Glutamatergic neuron (in vitro differentiated cells): ENCODE measurements around the gene JMJD1C. TPM values are rescaled to one million over a fixed set of nuclear protein-coding genes. Genes with fewer than 3 reads are reported as not detected.

Source experiments
- DNase-seq: peaks from one replicate; pipeline ENCODE4 v3.0.0; 2022
- H3K27ac Mint-ChIP-seq: one replicate; pipeline ENCODE4 v1.8.0; 2020; ENCODE audit warnings: mild to moderate bottlenecking, mixed read lengths, inconsistent platforms; ENCODE audit not compliant: unreplicated experiment
- H3K27me3 Mint-ChIP-seq: one replicate; pipeline ENCODE4 v1.8.0; 2020; ENCODE audit warnings: mild to moderate bottlenecking, moderate library complexity, mixed read lengths, inconsistent platforms; ENCODE audit not compliant: unreplicated experiment
- H3K36me3 Mint-ChIP-seq: one replicate; pipeline ENCODE4 v1.8.0; 2020; ENCODE audit warnings: mild to moderate bottlenecking, mixed read lengths, inconsistent platforms; ENCODE audit not compliant: unreplicated experiment
- H3K4me1 Mint-ChIP-seq: one replicate; pipeline ENCODE4 v1.8.0; 2020; ENCODE audit warnings: mild to moderate bottlenecking, low read depth, mixed read lengths, inconsistent platforms; ENCODE audit not compliant: unreplicated experiment
- H3K4me3 Mint-ChIP-seq: one replicate; pipeline ENCODE4 v1.8.0; 2020; ENCODE audit warnings: mild to moderate bottlenecking, mixed read lengths, inconsistent platforms; ENCODE audit not compliant: unreplicated experiment
- H3K9me3 Mint-ChIP-seq: one replicate; pipeline ENCODE4 v1.8.0; 2020; ENCODE audit warnings: mild to moderate bottlenecking, moderate library complexity, mixed read lengths, inconsistent platforms; ENCODE audit not compliant: unreplicated experiment
- total RNA-seq: library from RNA; stranded (reverse); fragmentation: NEBNext Ultra II Directional; extraction: Animal tissue kit (Norgen Biotek cat#: 25700); gene quantifications from one replicate; pipeline ENCODE4 v1.2.1, GENCODE V29; 2021; ENCODE audit not compliant: unreplicated experiment
- TF ChIP-seq, protein P1 (sequence below): fragments of 200-600 bp; sonication (generic); IDR thresholded peaks from one replicate; pipeline ENCODE4 v1.5.0; 2021; ENCODE audit not compliant: partially characterized antibody, unreplicated experiment

JMJD1C gene
- total RNA-seq, 1 donor from 2014 or later, result 110 TPM

DNA sequence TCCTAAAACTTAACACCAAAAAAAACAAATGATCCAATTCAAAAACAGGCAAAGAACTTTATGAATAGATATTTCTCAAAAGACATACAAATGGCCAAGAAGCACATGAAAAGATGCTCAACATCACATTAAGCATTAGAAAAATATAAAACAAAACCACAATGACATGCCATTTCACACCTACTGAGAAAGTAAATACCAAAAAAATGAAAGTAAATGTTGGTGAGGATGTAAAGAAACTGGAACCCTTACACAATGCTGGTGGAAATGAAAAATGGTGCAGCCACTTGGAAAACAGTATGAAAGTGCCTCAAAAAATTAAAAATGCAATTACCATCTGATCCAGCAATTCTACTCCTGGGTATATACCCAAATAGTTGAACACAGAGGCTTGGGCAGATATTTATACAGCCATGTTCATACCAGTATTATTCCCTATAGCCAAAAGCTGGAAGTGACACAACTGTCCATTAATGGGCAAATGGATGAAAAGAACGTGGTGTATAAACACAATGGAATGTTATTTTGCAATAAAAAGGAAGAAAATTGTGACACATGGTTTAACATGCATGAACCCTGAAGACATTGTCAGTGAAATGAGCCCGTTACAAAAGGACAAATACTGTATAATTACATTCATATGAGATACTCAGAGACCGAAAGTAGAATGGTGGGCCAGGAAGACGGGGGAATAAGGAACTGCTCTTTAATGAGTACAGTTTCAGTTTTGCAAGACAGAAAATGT is 89.0 kb downstream of the JMJD1C start:
- peaks cover 3% of the 10 kb centered on the region for H3K4me1 Mint-ChIP-seq
- no peaks in the 10 kb centered on the region for H3K27me3 Mint-ChIP-seq
- H3K9me3 Mint-ChIP-seq, result peaks cover 7% of the 10 kb centered on the region
- no peak overlapping the region for H3K27ac Mint-ChIP-seq
- no peak overlapping the region for H3K4me3 Mint-ChIP-seq
- H3K36me3 Mint-ChIP-seq, result peaks cover 4% of the 10 kb centered on the region
- TF ChIP-seq, protein P1, sequence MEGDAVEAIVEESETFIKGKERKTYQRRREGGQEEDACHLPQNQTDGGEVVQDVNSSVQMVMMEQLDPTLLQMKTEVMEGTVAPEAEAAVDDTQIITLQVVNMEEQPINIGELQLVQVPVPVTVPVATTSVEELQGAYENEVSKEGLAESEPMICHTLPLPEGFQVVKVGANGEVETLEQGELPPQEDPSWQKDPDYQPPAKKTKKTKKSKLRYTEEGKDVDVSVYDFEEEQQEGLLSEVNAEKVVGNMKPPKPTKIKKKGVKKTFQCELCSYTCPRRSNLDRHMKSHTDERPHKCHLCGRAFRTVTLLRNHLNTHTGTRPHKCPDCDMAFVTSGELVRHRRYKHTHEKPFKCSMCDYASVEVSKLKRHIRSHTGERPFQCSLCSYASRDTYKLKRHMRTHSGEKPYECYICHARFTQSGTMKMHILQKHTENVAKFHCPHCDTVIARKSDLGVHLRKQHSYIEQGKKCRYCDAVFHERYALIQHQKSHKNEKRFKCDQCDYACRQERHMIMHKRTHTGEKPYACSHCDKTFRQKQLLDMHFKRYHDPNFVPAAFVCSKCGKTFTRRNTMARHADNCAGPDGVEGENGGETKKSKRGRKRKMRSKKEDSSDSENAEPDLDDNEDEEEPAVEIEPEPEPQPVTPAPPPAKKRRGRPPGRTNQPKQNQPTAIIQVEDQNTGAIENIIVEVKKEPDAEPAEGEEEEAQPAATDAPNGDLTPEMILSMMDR, result no peak
- DNase-seq, result no peak

GRCh38 chr10:63375859-63376258 is 89.9 kb downstream of the JMJD1C start:
- no peak overlapping the region for H3K4me3 Mint-ChIP-seq
- no peak overlapping the region for H3K27ac Mint-ChIP-seq
- H3K36me3 Mint-ChIP-seq, result peaks cover 4% of the 10 kb centered on the region
- peaks cover 3% of the 10 kb centered on the region for H3K4me1 Mint-ChIP-seq
- no peaks in the 10 kb centered on the region for H3K27me3 Mint-ChIP-seq
- H3K9me3 Mint-ChIP-seq, result peaks cover 7% of the 10 kb centered on the region
- TF ChIP-seq, protein P1, result no peak
- no peak for DNase-seq

- Mint-ChIP-seq H3K36me3 (peaks cover 4% of the 10 kb centered on the region), H3K9me3 (peaks cover 5% of the 10 kb centered on the region), H3K27ac (no peak overlapping the region), H3K27me3 (no peaks in the 10 kb centered on the region), H3K4me3 (no peak overlapping the region), H3K4me1 (peaks cover 3% of the 10 kb centered on the region)
- TF ChIP-seq, protein P1, result no peak
- no peak for DNase-seq
Observed at GRCh38 chr10:63375458-63375857, 90.3 kb downstream of the JMJD1C start.

DNA sequence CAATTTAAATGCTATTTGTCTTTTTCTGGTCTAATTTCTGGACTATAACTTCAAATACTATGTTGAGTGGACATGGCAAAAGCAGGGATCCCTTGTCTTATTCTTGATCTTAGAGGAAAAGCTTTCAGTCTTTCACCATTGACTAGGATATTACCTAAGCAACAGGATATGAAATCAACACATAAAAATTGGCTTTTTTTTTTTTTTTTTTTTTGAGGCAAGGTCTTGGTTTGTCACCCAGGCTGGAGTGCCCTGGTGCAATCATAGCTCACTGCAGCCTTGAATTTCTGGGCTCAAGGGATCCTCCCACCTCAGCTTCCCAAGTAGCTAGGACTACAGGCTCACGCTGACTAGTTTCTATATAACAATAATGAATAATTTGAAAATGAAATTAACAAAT is 90.8 kb downstream of the JMJD1C start:
- no peak overlapping the region for H3K4me3 Mint-ChIP-seq
- H3K27ac Mint-ChIP-seq, result no peak overlapping the region
- H3K9me3 Mint-ChIP-seq, result peaks cover 3% of the 10 kb centered on the region
- TF ChIP-seq, protein P1, result no peak
- no peaks in the 10 kb centered on the region for H3K27me3 Mint-ChIP-seq
- peaks cover 3% of the 10 kb centered on the region for H3K4me1 Mint-ChIP-seq
- H3K36me3 Mint-ChIP-seq, result peaks cover 4% of the 10 kb centered on the region
- DNase-seq, result no peak

DNA sequence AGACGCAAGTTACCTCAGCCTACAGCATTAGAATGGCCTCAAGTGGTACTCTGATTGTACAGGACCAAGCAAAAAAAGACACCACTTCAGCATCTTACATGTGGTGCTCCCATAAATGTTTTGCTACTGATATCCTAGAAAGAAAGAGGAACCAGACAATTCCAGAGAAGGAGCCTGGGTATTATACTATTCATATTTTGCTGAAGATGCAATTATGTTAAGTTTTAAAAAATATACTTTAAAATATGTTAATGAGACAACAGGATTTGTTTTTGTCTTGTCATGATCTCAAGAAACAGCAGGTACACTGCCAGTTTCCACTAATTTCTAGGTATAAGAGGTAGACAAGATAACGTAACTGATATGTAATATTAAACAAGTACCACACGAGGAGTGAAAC is 92.6 kb downstream of the JMJD1C start:
- no peak overlapping the region for H3K4me3 Mint-ChIP-seq

More for the DNA sequence above, 92.6 kb downstream of the JMJD1C start:
- Mint-ChIP-seq H3K4me1 (peaks cover 5% of the 10 kb centered on the region), H3K27me3 (peaks cover 2% of the 10 kb centered on the region), H3K27ac (no peak overlapping the region), H3K9me3 (peaks cover 5% of the 10 kb centered on the region), H3K36me3 (peaks cover 4% of the 10 kb centered on the region)
- no peak for DNase-seq
- TF ChIP-seq, protein P1, result no peak
